ENCODE measurements around the gene GSE1. TPM values are rescaled to one million over a fixed set of nuclear protein-coding genes. Genes with fewer than 3 reads are reported as not detected.
A peak's percentile ranks its signal among the peaks of the same experiment; 100 is the strongest.

GSE1 gene
- total RNA-seq, 1 experiment from 2014 or later: 90.2 TPM

GRCh38 chr16:85615014-85615851 lies 2.1 kb downstream of the GSE1 start:
- Histone ChIP-seq H3K79me2 (ENCODE audit: insufficient read depth, low read length) (peaks cover 57% of the 10 kb centered on the region), H3K36me3 (ENCODE audit: control insufficient read depth in 1 of 2, insufficient read depth in 2 of 2, low read length in 2 of 2) (no peaks in the 10 kb centered on the region), H3K27ac (ENCODE audit: low read depth, low read length) (peak overlapping the region; percentile 90), H2AFZ (ENCODE audit: low read depth, low read length, poor library complexity, severe bottlenecking) (no peak overlapping the region), H3K9ac (ENCODE audit: low read length) (peak overlapping the region; percentile 84), H4K20me1 (ENCODE audit: insufficient read depth) (peaks cover 16% of the 10 kb centered on the region; the same call in 1 of the 2 replicates), H3K27me3 (ENCODE audit: insufficient read depth, low read length) (no peaks in the 10 kb centered on the region), H3K4me2 (ENCODE audit: low read length) (peak overlapping the region; percentile 89), H3K4me1 (ENCODE audit: control insufficient read depth in 1 of 2, insufficient read depth in 2 of 2, low read length in 2 of 2) (peaks cover 24 to 60% of the 10 kb centered on the region in 2 experiments), H3K4me3 (replicated peaks in 1 of 2; ENCODE audit: low read depth in 1 of 2, low read length in 2 of 2) (peak overlapping the region; percentile 85 to 91), H3K9me3 (ENCODE audit: control insufficient read depth in 1 of 2, insufficient read depth in 1 of 2, low read depth in 1 of 2, low read length in 2 of 2) (no peaks in the 10 kb centered on the region), H3K9me2 (ENCODE audit: insufficient read depth) (no peaks in the 10 kb centered on the region)
- ChIA-PET RAD21 (ENCODE audit: low non-redundant PET in 1 of 2, low total read pairs in 2 of 2, uncharacterized antibody in 2 of 2, unreplicated experiment in 2 of 2) (interaction anchor here (0.6 to 1.6 kb wide), 5 partner anchors 61 to 402 kb away, joined by 3 to 5 read pairs (median 4); no protein-coding TSS in a partner anchor), CTCF (interaction anchor here (0.9 to 3.4 kb wide), 25 partner anchors 9 to 501 kb away, joined by 3 to 28 read pairs (median 6); no protein-coding TSS in a partner anchor), POLR2A (interaction anchor here (0.8 to 1.4 kb wide), 2 partner anchors 168 to 220 kb away, joined by 3 read pairs; no protein-coding TSS in a partner anchor)
- TF ChIP-seq ZFX (IDR thresholded peaks at IDR 0.05) (peak; percentile 50; the same call in 1 of the 2 replicates), YY1 (IDR thresholded peaks at IDR 0.05; ENCODE audit: extremely low read depth, insufficient replicate concordance, low read depth, low read length) (peak; percentile 65), TCF7L2 (IDR thresholded peaks at IDR 0.05; ENCODE audit: borderline replicate concordance, extremely low read depth, insufficient read depth, insufficient read length) (peak; percentile 87), SP1 (IDR thresholded peaks at IDR 0.05; ENCODE audit: low read depth) (no peak), POLR2AphosphoS5 (IDR thresholded peaks at IDR 0.05; ENCODE audit: low read depth, low read length) (peak; percentile 74)
- TF ChIP-seq, protein P1, sequence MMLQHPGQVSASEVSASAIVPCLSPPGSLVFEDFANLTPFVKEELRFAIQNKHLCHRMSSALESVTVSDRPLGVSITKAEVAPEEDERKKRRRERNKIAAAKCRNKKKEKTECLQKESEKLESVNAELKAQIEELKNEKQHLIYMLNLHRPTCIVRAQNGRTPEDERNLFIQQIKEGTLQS (IDR thresholded peaks at IDR 0.05): no peak
- intact Hi-C loops (cut with micrococcal nuclease): loop anchor here (1.0 to 10.0 kb wide), 3 partner anchors 30 to 120 kb away; partner anchors contain the start of gene GINS2
- TSS peak; percentile 22 for BruUV-seq (replicated peaks)
- ATAC-seq (peak; percentile 54), DNase-seq (ENCODE audit: low read depth, low spot score) (peak; percentile 93)
